Muscle of back (tissue), 13 donors: ENCODE results near the gene ZNF84. TPM values are rescaled to one million over a fixed set of nuclear protein-coding genes. Genes with fewer than 3 reads are reported as not detected.

Experiments used
- DNase-seq, 3 donors: peaks; one replicate each; pipeline versions ENCODE4 v3.0.0 to v3.0.0-alpha.2; 2013
- long read RNA-seq, 9 donors: transcript quantifications; one replicate each; lab custom pipeline, GENCODE V29; 2026
- polyA plus RNA-seq, 10 donors: library from polyadenylated mRNA; unstranded; fragments of 120-200 nt; gene quantifications; one replicate each; pipeline ENCODE4 v1.2.1, GENCODE V29; 2013; ENCODE audit not compliant: insufficient read length in 10 of 10

The ZNF84 gene
- polyA plus RNA-seq: 10 to 100 TPM; 22.8 to 40.7 (median 31.6) TPM
- long read RNA-seq, donor 1, partial matches to known transcripts: 0 of 1 reads
- long read RNA-seq, donor 1, other reads (novel, unspliced or antisense): 0 of 1 reads
- long read RNA-seq, donor 2, partial matches to known transcripts: 0 of 4 reads
- long read RNA-seq, donor 2, other reads (novel, unspliced or antisense): 0 of 4 reads
- long read RNA-seq, donor 3: 0 reads
- long read RNA-seq, donor 4, partial matches to known transcripts: 0 of 2 reads
- long read RNA-seq, donor 4, other reads (novel, unspliced or antisense): 0 of 2 reads
- long read RNA-seq, donor 5, partial matches to known transcripts: 0 of 6 reads
- long read RNA-seq, donor 5, other reads (novel, unspliced or antisense): 0 of 6 reads
- long read RNA-seq, donor 6, partial matches to known transcripts: 0 of 5 reads
- long read RNA-seq, donor 6, other reads (novel, unspliced or antisense): 0 of 5 reads
- long read RNA-seq, donor 7, partial matches to known transcripts: 0 of 4 reads
- long read RNA-seq, donor 7, other reads (novel, unspliced or antisense): 0 of 4 reads
- long read RNA-seq, donor 8, full-length matches to known transcripts: 7 of 7 reads
- long read RNA-seq, donor 8, partial matches to known transcripts: 0 of 7 reads
- long read RNA-seq, donor 8, other reads (novel, unspliced or antisense): 0 of 7 reads
- long read RNA-seq, donor 9: 0 reads

GRCh38 chr12:133037207-133038005 lies at the start of gene ZNF84:
Gene ZNF84, plus strand, starts transcription at chr12:133037509. Its CDS starts 3,959 bp downstream, at chr12:133041468.
- peak; percentile 98 to 99 (median 98) for DNase-seq

GRCh38 chr12:132998741-132999140 lies 38.6 kb upstream of the ZNF84 start:
- DNase-seq: no peak

- peak in 1 of 3 donors; percentile 7 for DNase-seq
Observed at GRCh38 chr12:133010657-133011297, 26.5 kb upstream of the ZNF84 start.

GRCh38 chr12:133023566-133023965 lies 13.7 kb upstream of the ZNF84 start:
- no peak for DNase-seq

- no peak for DNase-seq
Observed at GRCh38 chr12:133026996-133027395, 10.3 kb upstream of the ZNF84 start.

GRCh38 chr12:133038118-133038709 lies 905 bp downstream of the ZNF84 start:
- DNase-seq: no peak

- no peak for DNase-seq
Observed at GRCh38 chr12:133046698-133047097, 9.4 kb downstream of the ZNF84 start.

GRCh38 chr12:133057446-133057845 lies 20.1 kb downstream of the ZNF84 start:
- no peak for DNase-seq

- DNase-seq: no peak
Observed at GRCh38 chr12:133058203-133059113, 21.1 kb downstream of the ZNF84 start.

GRCh38 chr12:133061954-133062353 lies 24.6 kb downstream of the ZNF84 start:
- DNase-seq: no peak

GRCh38 chr12:133063556-133063955 lies 26.2 kb downstream of the ZNF84 start:
- DNase-seq: no peak

- DNase-seq: no peak
Observed at GRCh38 chr12:133073836-133074235, 36.5 kb downstream of the ZNF84 start.

- DNase-seq: peak; percentile 99 to 100 (median 99)
Observed at GRCh38 chr12:133080026-133080367, 42.7 kb downstream of the ZNF84 start.

- peak; percentile 97 to 99 (median 98) for DNase-seq
Observed at GRCh38 chr12:133080368-133081158, 43.3 kb downstream of the ZNF84 start, which contains the start of gene ZNF140. Gene ZNF140, plus strand, starts transcription at chr12:133080923. Its CDS starts 398 bp downstream, at chr12:133081321.

GRCh38 chr12:133081159-133081780 lies 44.0 kb downstream of the ZNF84 start:
- peak in 2 of 3 donors; percentile 10 to 26 for DNase-seq

GRCh38 chr12:133083345-133083744 lies 46.0 kb downstream of the ZNF84 start:
- DNase-seq: no peak

GRCh38 chr12:133105620-133106019 lies 68.3 kb downstream of the ZNF84 start:
- no peak for DNase-seq

GRCh38 chr12:133106253-133106652 lies 68.9 kb downstream of the ZNF84 start:
- peak in 1 of 3 donors; percentile 12 for DNase-seq

GRCh38 chr12:133107121-133107520 lies 69.8 kb downstream of the ZNF84 start:
- no peak for DNase-seq
